Panc1 (cell line): ENCODE results near the gene LAP3. TPM values are rescaled to one million over a fixed set of nuclear protein-coding genes. Genes with fewer than 3 reads are reported as not detected.

Experiments used
- ATAC-seq: fragments of 200-7000 bp; cut with Tn5 transposase; 2 replicates; pipeline ENCODE4 v1.9.1; 2020; ENCODE audit warnings: mild to moderate bottlenecking, moderate library complexity
- BruUV-seq: library from RNA; stranded (reverse); fragments of 400-500 nt; replicated peaks from 2 replicates; lab custom pipeline; 2021; lab: Mats Ljungman, UMichigan
- CTCF ChIA-PET: fragments of 300-600 bp; sonication (Branson Sonifier 250); formaldehyde crosslinking; loops from one replicate; lab custom pipeline; 2022; ENCODE audit warnings: antibody characterized with exemption; lab: Charles Lee
- POLR2A ChIA-PET: fragments of 300-600 bp; sonication (Branson Sonifier 250); formaldehyde crosslinking; loops from one replicate; lab custom pipeline; 2022; ENCODE audit warnings: antibody characterized with exemption; lab: Charles Lee
- DNase-seq: peaks from one replicate; pipeline ENCODE4 v3.0.0-alpha.2; 2010; ENCODE audit warnings: low read depth, low spot score
- H3K27ac ChIP-seq: 2 replicates; pipeline ENCODE4 v1.5.1; 2011; ENCODE audit warnings: mild to moderate bottlenecking, low read length, inconsistent platforms
- H3K27me3 ChIP-seq: fragments of 200-500 bp; sonication (Bioruptor generic); 2 replicates; pipeline ENCODE4 v1.6.0; 2014; ENCODE audit warnings: low read length, inconsistent platforms; ENCODE audit not compliant: control insufficient read depth, insufficient read depth
- H3K36me3 ChIP-seq: fragments of 200-500 bp; sonication (Bioruptor generic); 2 replicates; pipeline ENCODE4 v1.5.1; 2014; ENCODE audit warnings: inconsistent platforms, mild to moderate bottlenecking, low read length, moderate library complexity; ENCODE audit not compliant: control insufficient read depth, insufficient read depth
- H3K4me1 ChIP-seq: 2 replicates; pipeline ENCODE4 v1.5.1; 2011; ENCODE audit warnings: inconsistent platforms, mild to moderate bottlenecking, low read length, moderate library complexity; ENCODE audit not compliant: control insufficient read depth, insufficient read depth
- H3K4me3 ChIP-seq, 2 experiments: 2 replicates each; pipeline ENCODE4 v1.5.1; 2011 to 2012; ENCODE audit warnings: low read depth in 2 of 2, low read length in 2 of 2, mild to moderate bottlenecking in 2 of 2, inconsistent platforms in 1 of 2, moderate library complexity in 1 of 2
- H3K9me3 ChIP-seq: fragments of 200-500 bp; sonication (Bioruptor generic); 2 replicates; pipeline ENCODE4 v1.5.1; 2014; ENCODE audit warnings: low read depth, mild to moderate bottlenecking, inconsistent platforms, low read length, moderate library complexity; ENCODE audit not compliant: control insufficient read depth, insufficient read depth
- REST ChIP-seq, 2 experiments: IDR thresholded peaks; 2 replicates each; pipeline ENCODE4 v1.6.1; 2011 to 2012; ENCODE audit warnings: low read depth in 2 of 2, control low read depth in 1 of 2, low read length in 1 of 2, mild to moderate bottlenecking in 1 of 2, moderate library complexity in 1 of 2; ENCODE audit not compliant: insufficient read depth in 1 of 2
- SIN3A ChIP-seq: IDR thresholded peaks from 2 replicates; pipeline ENCODE4 v1.6.1; 2012; ENCODE audit warnings: low read depth, mild to moderate bottlenecking, low read length, moderate library complexity, borderline replicate concordance; ENCODE audit not compliant: insufficient read depth
- in situ Hi-C: cut with HindIII; loops from 2 replicates; pipeline ENCODE4 v1.10.0; 2016; ENCODE audit warnings: low sequenced_read_pairs, low pct_unique_long_range_greater_than_20kb
- intact Hi-C: fragments of 100-400 bp; cut with micrococcal nuclease; formaldehyde crosslinking; loops from one replicate; pipeline ENCODE4 v1.10.0; 2022; ENCODE audit not compliant: unreplicated experiment
- total RNA-seq: library from RNA; stranded (reverse); gene quantifications from one replicate; pipeline ENCODE4 v1.2.1, GENCODE V29; 2021; ENCODE audit not compliant: unreplicated experiment

LAP3 gene
- total RNA-seq, 1 experiment from 2014 or later, result 51.4 TPM

- in situ Hi-C loops (no loop called here), intact Hi-C loops (no loop called here)
- DNase-seq, result no peak
- Histone ChIP-seq H3K9me3 (no peaks in the 10 kb centered on the region), H3K4me1 (no peaks in the 10 kb centered on the region), H3K27ac (no peak overlapping the region), H3K27me3 (no peaks in the 10 kb centered on the region), H3K4me3 (no peak overlapping the region), H3K36me3 (no peaks in the 10 kb centered on the region)
- ChIA-PET POLR2A (interaction anchor here (0.6 kb wide), 1 partner anchor 43 kb away, joined by 23 read pairs; no protein-coding TSS in a partner anchor), CTCF (no interaction called here)
- TF ChIP-seq REST (IDR thresholded peaks at IDR 0.05; ENCODE audit: insufficient read depth in 1 of 2, low read depth in 2 of 2, low read length in 1 of 2), result no peak
- TF ChIP-seq SIN3A, result no peak
- BruUV-seq, result no TSS peak
- no peak for ATAC-seq
Measured at GRCh38 chr4:17657090-17657489, 80.1 kb downstream of the LAP3 start.

Other genes with a start within 250 kb of the LAP3 start
- 15.2 TPM for gene QDPR, start 65.1 kb upstream of the LAP3 start, total RNA-seq
- gene CLRN2, start 62.0 kb upstream of the LAP3 start, total RNA-seq, result not detected
- 32.1 TPM for gene MED28, start 37.4 kb downstream of the LAP3 start, total RNA-seq
- 0.03 TPM for gene FAM184B, start 204.4 kb downstream of the LAP3 start, total RNA-seq
- 28.6 TPM for gene DCAF16, start 233.6 kb downstream of the LAP3 start, total RNA-seq
- 31.0 TPM for gene NCAPG, start 233.8 kb downstream of the LAP3 start, total RNA-seq